Retinal pigment epithelial cell (primary cell): ENCODE results near the gene HNRNPUL2.
"Not testable (repeated sequence)": the region's sequence is repeated elsewhere in the genome, so short reads cannot be mapped to it uniquely, and the experiment has no call there.

Source experiments
- DNase-seq: peaks from one replicate; pipeline ENCODE4 v3.0.0-alpha.2; 2010; ENCODE audit warnings: low read depth
- H3K4me3 ChIP-seq: 2 replicates; pipeline ENCODE4 v1.5.1; 2011; ENCODE audit warnings: mild to moderate bottlenecking, low read length, control low read depth, moderate library complexity
- CTCF ChIP-seq: conservative IDR thresholded peaks from 2 replicates; pipeline ENCODE4 v1.5.1; 2011; ENCODE audit warnings: low read depth, low read length, control low read depth, inconsistent platforms

Gene HNRNPUL2

GRCh38 chr11:62727165-62727871 lies at the start of gene HNRNPUL2:
Gene HNRNPUL2, minus strand, starts transcription at chr11:62727457. Its CDS starts 301 bp downstream, at chr11:62727156.
- TF ChIP-seq CTCF: peak; percentile 22
- DNase-seq: peak; percentile 96
- peak within 1 kb of the TSS; percentile 84 for H3K4me3 ChIP-seq

DNA sequence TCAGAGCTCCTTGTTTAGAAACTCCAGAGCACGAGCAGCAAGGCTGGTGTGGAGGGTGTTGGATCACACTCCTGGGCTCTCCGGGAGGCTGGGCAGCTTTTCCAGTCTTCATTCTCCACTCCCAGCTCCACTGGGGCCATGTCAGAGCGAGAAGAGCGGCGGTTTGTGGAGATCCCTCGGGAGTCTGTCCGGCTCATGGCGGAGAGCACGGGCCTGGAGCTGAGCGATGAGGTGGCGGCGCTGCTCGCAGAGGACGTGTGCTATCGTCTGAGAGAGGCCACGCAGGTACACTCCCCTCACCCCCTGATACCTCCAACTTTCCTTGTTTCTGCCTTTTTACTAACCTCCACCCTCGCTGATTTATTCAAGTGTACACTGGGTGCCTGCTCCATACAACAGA lies 48.4 kb upstream of the HNRNPUL2 start:
- no peak for DNase-seq
- no peak for TF ChIP-seq CTCF
- H3K4me3 ChIP-seq: no peak overlapping the region

- no peak overlapping the region for H3K4me3 ChIP-seq
- DNase-seq: no peak
- TF ChIP-seq CTCF: no peak
Measured at GRCh38 chr11:62774407-62774806, 47.1 kb upstream of the HNRNPUL2 start.

GRCh38 chr11:62771144-62772021 lies 44.1 kb upstream of the HNRNPUL2 start, which contains the start of gene TAF6L:
Gene TAF6L, plus strand, starts transcription at chr11:62771396. Its CDS starts 4,388 bp downstream, at chr11:62775784.
- TF ChIP-seq CTCF: no peak
- peak within 1 kb of the TSS; percentile 76 for H3K4me3 ChIP-seq
- DNase-seq: peak; percentile 81

GRCh38 chr11:62770778-62771143 lies 43.5 kb upstream of the HNRNPUL2 start:
- peak overlapping the region; percentile 76 for H3K4me3 ChIP-seq
- no peak for DNase-seq
- TF ChIP-seq CTCF: no peak

DNA sequence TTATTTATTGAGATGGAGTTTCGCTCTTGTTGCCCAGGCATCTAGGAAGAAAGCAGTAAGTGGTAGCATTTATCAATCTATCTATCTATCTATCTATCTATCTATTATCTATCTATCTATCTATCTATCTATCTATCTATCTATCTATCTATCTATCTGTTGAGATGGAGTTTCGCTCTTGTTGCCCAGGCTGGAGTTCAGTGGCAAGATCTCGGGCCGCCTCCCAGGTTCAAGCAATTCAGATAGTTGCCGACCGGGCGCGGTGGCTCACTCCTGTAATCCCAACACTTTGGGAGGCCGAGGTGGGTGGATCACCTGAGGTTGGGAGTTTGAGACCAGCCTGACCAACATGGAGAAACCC lies 33.6 kb upstream of the HNRNPUL2 start:
- H3K4me3 ChIP-seq: peak overlapping the region; percentile 92
- not testable (repeated sequence) for DNase-seq

DNA sequence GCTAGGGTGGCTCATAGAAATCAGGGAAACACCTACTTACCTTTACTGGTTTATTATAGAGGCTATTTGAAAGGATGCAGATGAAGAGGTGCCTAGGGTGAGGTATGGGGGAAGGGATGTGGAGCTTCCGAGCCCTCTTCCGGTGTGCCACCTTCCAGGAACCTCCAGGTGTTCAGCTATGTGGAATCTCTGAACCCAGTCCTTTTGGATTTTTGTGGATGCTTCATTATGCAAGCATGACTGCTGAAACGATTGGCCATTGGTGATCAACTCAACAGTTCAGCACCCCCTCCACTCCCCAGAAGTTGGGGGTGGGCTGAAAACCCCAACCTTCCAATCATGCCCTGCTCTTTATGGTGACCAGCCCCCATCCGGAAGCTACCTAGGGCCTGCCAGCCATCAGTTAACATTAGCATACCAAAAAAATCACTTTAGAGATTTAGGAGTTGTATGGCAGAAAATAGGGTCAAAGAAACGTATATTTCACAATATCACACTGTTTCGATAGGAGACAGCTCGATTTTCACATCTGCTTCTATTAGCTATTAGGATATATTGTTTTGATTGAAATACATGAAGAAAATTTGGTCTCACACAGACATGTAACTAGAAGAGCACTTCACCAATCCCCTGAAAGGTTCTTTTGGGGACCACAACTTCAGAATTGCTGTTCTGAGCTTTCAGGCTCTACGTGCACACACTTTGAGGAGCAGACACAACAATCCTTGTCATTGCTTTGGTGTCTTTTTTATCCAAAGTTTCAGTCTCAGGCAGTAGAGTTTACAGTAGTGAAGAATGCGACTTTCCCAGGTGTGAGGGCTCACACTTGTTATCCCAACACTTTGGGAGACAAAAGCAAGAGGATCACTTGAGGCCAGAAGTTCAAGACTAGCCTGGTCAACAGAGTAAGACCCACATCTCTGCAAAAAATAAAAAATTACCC lies 30.9 kb upstream of the HNRNPUL2 start:
- no peak for DNase-seq
- TF ChIP-seq CTCF: no peak
- no peak overlapping the region for H3K4me3 ChIP-seq
